ENCODE results near the gene SERPINB11. TPM values are rescaled to one million over a fixed set of nuclear protein-coding genes. Genes with fewer than 3 reads are reported as not detected.
"Not testable (repeated sequence)": the region's sequence is repeated elsewhere in the genome, so short reads cannot be mapped to it uniquely, and the experiment has no call there.

SERPINB11 gene
- not detected for polyA plus RNA-seq (2012; ENCODE audit: missing spikeins)

- FAIRE-seq (no peak), DNase-seq (ENCODE audit: insufficient read length) (no peak)
- TF ChIP-seq POLR2A (IDR thresholded peaks at IDR 0.05; ENCODE audit: low read depth, low read length), result no peak
These were observed at the start of gene SERPINB11 for GRCh38 chr18:63702660-63703059. TSS of gene SERPINB11 (plus strand) at chr18:63702960. CDS start at chr18:63710194, 7,234 bp downstream.

- FAIRE-seq; DNase-seq (ENCODE audit: insufficient read length): not testable (repeated sequence)
These were observed 43.8 kb upstream of the SERPINB11 start for GRCh38 chr18:63658920-63659319.

GRCh38 chr18:63661750-63662149, 41.0 kb upstream of the SERPINB11 start, which contains the start of gene SERPINB3:
TSS of gene SERPINB3 (minus strand) at chr18:63661893. CDS start at chr18:63661216, 677 bp downstream.
- not testable (repeated sequence) for DNase-seq (ENCODE audit: insufficient read length); FAIRE-seq

GRCh38 chr18:63664571-63664970, 38.2 kb upstream of the SERPINB11 start:
- TF ChIP-seq POLR2AphosphoS5 (IDR thresholded peaks at IDR 0.05; ENCODE audit: low read depth, low read length) (no peak), TAF1 (IDR thresholded peaks at IDR 0.05; ENCODE audit: borderline replicate concordance, low read depth, low read length) (no peak), POLR2A (IDR thresholded peaks at IDR 0.05; ENCODE audit: low read depth, low read length) (no peak)
- FAIRE-seq (no peak), DNase-seq (ENCODE audit: insufficient read length) (no peak)

- FAIRE-seq, result peak; percentile 36
- TF ChIP-seq POLR2A (IDR thresholded peaks at IDR 0.05; ENCODE audit: low read depth, low read length), result no peak
- TF ChIP-seq POLR2AphosphoS5 (IDR thresholded peaks at IDR 0.05; ENCODE audit: low read depth, low read length), result no peak
- no peak for DNase-seq (ENCODE audit: insufficient read length)
These were observed 26.0 kb upstream of the SERPINB11 start for GRCh38 chr18:63676526-63677323.

- TF ChIP-seq POLR2AphosphoS5 (IDR thresholded peaks at IDR 0.05; ENCODE audit: low read depth, low read length) (no peak), POLR2A (IDR thresholded peaks at IDR 0.05; ENCODE audit: low read depth, low read length) (no peak), TAF1 (IDR thresholded peaks at IDR 0.05; ENCODE audit: borderline replicate concordance, low read depth, low read length) (no peak)
- DNase-seq (ENCODE audit: insufficient read length) (no peak), FAIRE-seq (no peak)
These were observed 25.1 kb upstream of the SERPINB11 start for GRCh38 chr18:63677500-63678225.

GRCh38 chr18:63679820-63680606, 22.7 kb upstream of the SERPINB11 start:
- DNase-seq (ENCODE audit: insufficient read length) (no peak), FAIRE-seq (no peak)
- TF ChIP-seq POLR2AphosphoS5 (IDR thresholded peaks at IDR 0.05; ENCODE audit: low read depth, low read length) (no peak), POLR2A (IDR thresholded peaks at IDR 0.05; ENCODE audit: low read depth, low read length) (no peak), TAF1 (IDR thresholded peaks at IDR 0.05; ENCODE audit: borderline replicate concordance, low read depth, low read length) (no peak)

GRCh38 chr18:63681449-63682340, 21.1 kb upstream of the SERPINB11 start:
- no peak for FAIRE-seq

GRCh38 chr18:63683152-63683551, 19.6 kb upstream of the SERPINB11 start:
- DNase-seq (ENCODE audit: insufficient read length) (no peak), FAIRE-seq (no peak)
- no peak for TF ChIP-seq POLR2A (IDR thresholded peaks at IDR 0.05; ENCODE audit: low read depth, low read length)
- TF ChIP-seq POLR2AphosphoS5 (IDR thresholded peaks at IDR 0.05; ENCODE audit: low read depth, low read length), result no peak
- TF ChIP-seq TAF1 (IDR thresholded peaks at IDR 0.05; ENCODE audit: borderline replicate concordance, low read depth, low read length), result no peak

More at GRCh38 chr18:63681449-63682340, 21.1 kb upstream of the SERPINB11 start:
- TF ChIP-seq TAF1 (IDR thresholded peaks at IDR 0.05; ENCODE audit: borderline replicate concordance, low read depth, low read length) (no peak), POLR2A (IDR thresholded peaks at IDR 0.05; ENCODE audit: low read depth, low read length) (no peak), POLR2AphosphoS5 (IDR thresholded peaks at IDR 0.05; ENCODE audit: low read depth, low read length) (no peak)
- no peak for DNase-seq (ENCODE audit: insufficient read length)

- DNase-seq (ENCODE audit: insufficient read length) (no peak), FAIRE-seq (no peak)
- TF ChIP-seq TAF1 (IDR thresholded peaks at IDR 0.05; ENCODE audit: borderline replicate concordance, low read depth, low read length) (no peak), POLR2A (IDR thresholded peaks at IDR 0.05; ENCODE audit: low read depth, low read length) (no peak), POLR2AphosphoS5 (IDR thresholded peaks at IDR 0.05; ENCODE audit: low read depth, low read length) (no peak)
These were observed 18.9 kb upstream of the SERPINB11 start for GRCh38 chr18:63683890-63684289.

- no peak for DNase-seq (ENCODE audit: insufficient read length)
- TF ChIP-seq POLR2A (IDR thresholded peaks at IDR 0.05; ENCODE audit: low read depth, low read length), result no peak
- no peak for TF ChIP-seq TAF1 (IDR thresholded peaks at IDR 0.05; ENCODE audit: borderline replicate concordance, low read depth, low read length)
- no peak for TF ChIP-seq POLR2AphosphoS5 (IDR thresholded peaks at IDR 0.05; ENCODE audit: low read depth, low read length)
- no peak for FAIRE-seq
These were observed 18.0 kb upstream of the SERPINB11 start for GRCh38 chr18:63684718-63685117.

All from GM12892 (cell line).